T-helper 17 cell (primary cell): ENCODE results near the gene FKBP6. TPM values are rescaled to one million over a fixed set of nuclear protein-coding genes. Genes with fewer than 3 reads are reported as not detected.

Source experiments
- ATAC-seq: fragments of 150-1000 bp; cut with Tn5 transposase; 2 replicates; pipeline ENCODE4 v1.10.0; 2021; ENCODE audit warnings: mild to moderate bottlenecking, moderate library complexity
- DNase-seq, 3 donors: peaks; one replicate each; pipeline versions ENCODE4 v3.0.0 to v3.0.0-alpha.2; 2020 to 2021
- H3K9me3 ChIP-seq: one replicate; pipeline ENCODE4 v1.7.0; 2013; ENCODE audit warnings: low read length, mild to moderate bottlenecking; ENCODE audit not compliant: control insufficient read depth, poor library complexity, severe bottlenecking
- H3K27ac Mint-ChIP-seq: one replicate; pipeline ENCODE4 v1.8.0; 2022; ENCODE audit warnings: mild to moderate bottlenecking, moderate library complexity, mixed read lengths
- H3K27me3 Mint-ChIP-seq: one replicate; pipeline ENCODE4 v1.8.0; 2022; ENCODE audit warnings: mixed read lengths
- H3K36me3 Mint-ChIP-seq: one replicate; pipeline ENCODE4 v1.8.0; 2022; ENCODE audit warnings: low read depth, mixed read lengths
- H3K4me1 Mint-ChIP-seq: one replicate; pipeline ENCODE4 v1.8.0; 2022; ENCODE audit warnings: mild to moderate bottlenecking, mixed read lengths
- H3K4me3 Mint-ChIP-seq: one replicate; pipeline ENCODE4 v1.8.0; 2022; ENCODE audit warnings: mild to moderate bottlenecking, moderate library complexity, mixed read lengths
- total RNA-seq, 4 donors: library from RNA in 2 of 4; stranded (reverse) in 2 of 4; gene quantifications; one replicate each; pipeline ENCODE4 v1.2.3 and lab custom pipeline; 2022 to 2026

The FKBP6 gene
- total RNA-seq, 2 donors from 2014 or later = not detected

GRCh38 chr7:73330772-73331171 lies 2.8 kb downstream of the FKBP6 start:
- no peak for ATAC-seq
- Mint-ChIP-seq H3K4me3 (no peak overlapping the region), H3K36me3 (no peaks in the 10 kb centered on the region), H3K4me1 (peaks cover 2% of the 10 kb centered on the region), H3K27ac (peak overlapping the region; percentile 6), H3K27me3 (peaks cover 22% of the 10 kb centered on the region)
- no peak for DNase-seq
- H3K9me3 ChIP-seq = no peaks in the 10 kb centered on the region

GRCh38 chr7:73332447-73332846 lies 4.5 kb downstream of the FKBP6 start:
- Mint-ChIP-seq H3K4me3 (no peak overlapping the region), H3K27me3 (peaks cover 27% of the 10 kb centered on the region), H3K36me3 (peaks cover 2% of the 10 kb centered on the region), H3K4me1 (peaks cover 3% of the 10 kb centered on the region), H3K27ac (no peak overlapping the region)
- H3K9me3 ChIP-seq = no peaks in the 10 kb centered on the region
- ATAC-seq (no peak), DNase-seq (no peak)

- Mint-ChIP-seq H3K4me1 (peaks cover 3% of the 10 kb centered on the region), H3K27me3 (peaks cover 25% of the 10 kb centered on the region), H3K4me3 (no peak overlapping the region), H3K36me3 (peaks cover 2% of the 10 kb centered on the region), H3K27ac (no peak overlapping the region)
- no peaks in the 10 kb centered on the region for H3K9me3 ChIP-seq
- DNase-seq (no peak), ATAC-seq (no peak)
These were observed 10.4 kb downstream of the FKBP6 start for GRCh38 chr7:73338321-73338720.

GRCh38 chr7:73340514-73340913 lies 12.6 kb downstream of the FKBP6 start:
- no peak overlapping the region for H3K27ac Mint-ChIP-seq
- no peaks in the 10 kb centered on the region for H3K9me3 ChIP-seq
- H3K27me3 Mint-ChIP-seq = peaks cover 30% of the 10 kb centered on the region
- no peak for ATAC-seq
- peaks cover 3% of the 10 kb centered on the region for H3K4me1 Mint-ChIP-seq
- H3K4me3 Mint-ChIP-seq = no peak overlapping the region
- peaks cover 2% of the 10 kb centered on the region for H3K36me3 Mint-ChIP-seq
- no peak for DNase-seq

GRCh38 chr7:73341877-73342276 lies 13.9 kb downstream of the FKBP6 start:
- H3K9me3 ChIP-seq = no peaks in the 10 kb centered on the region
- ATAC-seq (no peak), DNase-seq (no peak)
- no peak overlapping the region for H3K27ac Mint-ChIP-seq
- H3K36me3 Mint-ChIP-seq = no peaks in the 10 kb centered on the region
- peaks cover 3% of the 10 kb centered on the region for H3K4me1 Mint-ChIP-seq
- H3K27me3 Mint-ChIP-seq = peaks cover 34% of the 10 kb centered on the region
- H3K4me3 Mint-ChIP-seq = no peak overlapping the region

GRCh38 chr7:73342645-73343044 lies 14.7 kb downstream of the FKBP6 start:
- H3K4me1 Mint-ChIP-seq = no peaks in the 10 kb centered on the region
- H3K27ac Mint-ChIP-seq = no peak overlapping the region
- H3K36me3 Mint-ChIP-seq = no peaks in the 10 kb centered on the region
- no peak for ATAC-seq
- no peak for DNase-seq
- peaks cover 35% of the 10 kb centered on the region for H3K27me3 Mint-ChIP-seq
- H3K4me3 Mint-ChIP-seq = no peak overlapping the region
- no peaks in the 10 kb centered on the region for H3K9me3 ChIP-seq

GRCh38 chr7:73343671-73344380 lies 15.9 kb downstream of the FKBP6 start:
- ATAC-seq (no peak), DNase-seq (no peak)
- peaks cover 45% of the 10 kb centered on the region for H3K27me3 Mint-ChIP-seq
- no peak overlapping the region for H3K4me3 Mint-ChIP-seq
- no peaks in the 10 kb centered on the region for H3K36me3 Mint-ChIP-seq
- no peak overlapping the region for H3K27ac Mint-ChIP-seq
- H3K4me1 Mint-ChIP-seq = no peaks in the 10 kb centered on the region
- no peaks in the 10 kb centered on the region for H3K9me3 ChIP-seq

GRCh38 chr7:73345538-73345937 lies 17.6 kb downstream of the FKBP6 start:
- no peaks in the 10 kb centered on the region for H3K9me3 ChIP-seq
- no peak for DNase-seq
- Mint-ChIP-seq H3K27ac (no peak overlapping the region), H3K36me3 (no peaks in the 10 kb centered on the region), H3K4me3 (no peak overlapping the region), H3K4me1 (no peaks in the 10 kb centered on the region), H3K27me3 (peaks cover 45% of the 10 kb centered on the region)
- no peak for ATAC-seq

GRCh38 chr7:73345951-73346350 lies 18.0 kb downstream of the FKBP6 start:
- Mint-ChIP-seq H3K4me3 (no peak overlapping the region), H3K27ac (no peak overlapping the region), H3K36me3 (no peaks in the 10 kb centered on the region), H3K27me3 (peaks cover 45% of the 10 kb centered on the region), H3K4me1 (no peaks in the 10 kb centered on the region)
- no peaks in the 10 kb centered on the region for H3K9me3 ChIP-seq
- ATAC-seq (no peak), DNase-seq (no peak)

- H3K27ac Mint-ChIP-seq = no peak overlapping the region
- no peaks in the 10 kb centered on the region for H3K4me1 Mint-ChIP-seq
These were observed 21.8 kb downstream of the FKBP6 start for GRCh38 chr7:73349763-73350162.

GRCh38 chr7:73350306-73351068 lies 22.5 kb downstream of the FKBP6 start:
- ATAC-seq (no peak), DNase-seq (no peak)
- Mint-ChIP-seq H3K4me1 (no peaks in the 10 kb centered on the region), H3K4me3 (no peak overlapping the region), H3K27ac (no peak overlapping the region), H3K27me3 (peaks cover 27% of the 10 kb centered on the region), H3K36me3 (no peaks in the 10 kb centered on the region)
- no peaks in the 10 kb centered on the region for H3K9me3 ChIP-seq

More at GRCh38 chr7:73349763-73350162, 21.8 kb downstream of the FKBP6 start:
- Mint-ChIP-seq H3K27me3 (peaks cover 23% of the 10 kb centered on the region), H3K4me3 (no peak overlapping the region), H3K36me3 (no peaks in the 10 kb centered on the region)
- no peak for ATAC-seq
- no peak for DNase-seq
- H3K9me3 ChIP-seq = no peaks in the 10 kb centered on the region

- H3K9me3 ChIP-seq = no peaks in the 10 kb centered on the region
- H3K4me3 Mint-ChIP-seq = no peak overlapping the region
- H3K36me3 Mint-ChIP-seq = no peaks in the 10 kb centered on the region
- peaks cover 16% of the 10 kb centered on the region for H3K27me3 Mint-ChIP-seq
- no peak for ATAC-seq
- no peak for DNase-seq
- H3K4me1 Mint-ChIP-seq = no peaks in the 10 kb centered on the region
- H3K27ac Mint-ChIP-seq = peak overlapping the region; percentile 43
These were observed 23.6 kb downstream of the FKBP6 start for GRCh38 chr7:73351447-73352167.

GRCh38 chr7:73352784-73353183 lies 24.8 kb downstream of the FKBP6 start:
- H3K9me3 ChIP-seq = no peaks in the 10 kb centered on the region
- Mint-ChIP-seq H3K36me3 (no peaks in the 10 kb centered on the region), H3K27ac (no peak overlapping the region), H3K27me3 (peaks cover 15% of the 10 kb centered on the region), H3K4me1 (no peaks in the 10 kb centered on the region), H3K4me3 (no peak overlapping the region)
- DNase-seq = no peak
- ATAC-seq = no peak
